HL-60 (cell line): ENCODE results near the gene VAMP5.
A peak's percentile ranks its signal among the peaks of the same experiment; 100 is the strongest.

ENCODE experiments used
- DNase-seq, 2 experiments: peaks; one replicate each; pipeline ENCODE4 v3.0.0-alpha.2; 2010 to 2020; ENCODE audit warnings: low read depth in 1 of 2, low spot score in 1 of 2
- H3K27ac ChIP-seq: fragments of 250-450 bp; sonication (Bioruptor Pico); replicated peaks from 2 replicates; pipeline ENCODE4 v1.5.1; 2020; ENCODE audit warnings: mild to moderate bottlenecking, moderate library complexity
- H3K27me3 ChIP-seq: fragments of 250-450 bp; sonication (Bioruptor Pico); 2 replicates; pipeline ENCODE4 v1.5.1; 2021; ENCODE audit warnings: mild to moderate bottlenecking, moderate library complexity; ENCODE audit not compliant: insufficient read depth, poor library complexity, severe bottlenecking
- H3K4me3 ChIP-seq: replicated peaks from 2 replicates; pipeline ENCODE4 v1.5.1; 2011; ENCODE audit warnings: mild to moderate bottlenecking, control low read depth, low read length; ENCODE audit not compliant: insufficient read depth
- GABPA ChIP-seq: IDR thresholded peaks from 2 replicates; pipeline ENCODE4 v1.6.1; 2012; ENCODE audit warnings: low read depth
- POLR2AphosphoS5 ChIP-seq: IDR thresholded peaks from 2 replicates; pipeline ENCODE4 v1.6.1; 2012; ENCODE audit warnings: low read depth
- SPI1 ChIP-seq: IDR thresholded peaks from 2 replicates; pipeline ENCODE4 v1.6.1; 2012; ENCODE audit warnings: low read depth, mild to moderate bottlenecking, borderline replicate concordance
- TF ChIP-seq, protein P1 (sequence below): IDR thresholded peaks from 2 replicates; pipeline ENCODE4 v1.6.1; 2012; ENCODE audit warnings: low read depth; ENCODE audit not compliant: insufficient replicate concordance
- TF ChIP-seq, protein P2 (sequence below): IDR thresholded peaks from one replicate; pipeline ENCODE4 v1.5.1; 2011; ENCODE audit warnings: low read length, control low read depth, inconsistent platforms; ENCODE audit not compliant: insufficient read depth

Gene VAMP5

DNA sequence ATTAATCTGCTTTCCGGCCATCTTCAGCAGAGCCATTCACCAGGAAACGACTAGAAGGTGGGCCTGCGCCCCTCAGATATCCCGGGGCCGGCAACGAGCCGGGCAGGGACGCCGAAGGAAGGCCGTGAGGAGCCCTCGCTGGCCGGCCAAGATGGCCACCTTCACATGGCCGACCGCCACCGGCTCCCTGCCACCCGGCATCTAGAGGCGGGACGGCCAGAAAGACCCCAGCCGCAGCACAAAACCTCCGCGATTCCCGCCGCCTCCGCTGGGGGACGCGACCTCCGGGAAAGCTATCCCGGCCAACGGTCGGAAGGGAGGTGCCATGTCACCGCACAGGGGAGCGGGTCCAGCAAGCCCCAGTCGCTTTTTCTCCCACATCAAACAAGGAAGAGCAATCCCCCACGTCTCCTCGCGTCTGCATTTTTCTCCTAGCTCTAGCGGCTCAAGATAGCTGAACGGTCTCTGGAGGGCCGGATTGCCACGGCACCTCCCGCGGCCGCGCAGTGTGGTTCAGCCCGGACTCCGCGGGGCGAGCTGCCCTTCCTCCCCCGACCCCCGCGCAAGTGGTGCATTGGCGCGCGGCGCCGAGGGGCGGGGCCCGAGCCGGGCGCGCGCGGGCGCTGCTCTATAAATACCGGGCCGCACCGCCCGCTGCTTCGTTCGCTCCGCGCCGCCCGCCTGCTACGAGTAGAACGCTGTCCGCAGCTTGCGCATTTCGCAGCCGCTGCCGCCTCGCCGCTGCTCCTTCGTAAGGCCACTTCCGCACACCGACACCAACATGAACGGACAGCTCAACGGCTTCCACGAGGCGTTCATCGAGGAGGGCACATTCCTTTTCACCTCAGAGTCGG, 45.5 kb upstream of the VAMP5 start, which contains the start of gene MAT2A:
Gene MAT2A (plus strand): TSS at position 662 of the 854 bp plus-strand sequence. CDS start 120 bp downstream, at position 782.
- DNase-seq, result peak; percentile 95 to 98
- Histone ChIP-seq H3K27me3 (no peaks in the 10 kb centered on the region), H3K27ac (peak within 1 kb of the TSS; percentile 99), H3K4me3 (peak within 1 kb of the TSS; percentile 98)
- TF ChIP-seq, protein P1, sequence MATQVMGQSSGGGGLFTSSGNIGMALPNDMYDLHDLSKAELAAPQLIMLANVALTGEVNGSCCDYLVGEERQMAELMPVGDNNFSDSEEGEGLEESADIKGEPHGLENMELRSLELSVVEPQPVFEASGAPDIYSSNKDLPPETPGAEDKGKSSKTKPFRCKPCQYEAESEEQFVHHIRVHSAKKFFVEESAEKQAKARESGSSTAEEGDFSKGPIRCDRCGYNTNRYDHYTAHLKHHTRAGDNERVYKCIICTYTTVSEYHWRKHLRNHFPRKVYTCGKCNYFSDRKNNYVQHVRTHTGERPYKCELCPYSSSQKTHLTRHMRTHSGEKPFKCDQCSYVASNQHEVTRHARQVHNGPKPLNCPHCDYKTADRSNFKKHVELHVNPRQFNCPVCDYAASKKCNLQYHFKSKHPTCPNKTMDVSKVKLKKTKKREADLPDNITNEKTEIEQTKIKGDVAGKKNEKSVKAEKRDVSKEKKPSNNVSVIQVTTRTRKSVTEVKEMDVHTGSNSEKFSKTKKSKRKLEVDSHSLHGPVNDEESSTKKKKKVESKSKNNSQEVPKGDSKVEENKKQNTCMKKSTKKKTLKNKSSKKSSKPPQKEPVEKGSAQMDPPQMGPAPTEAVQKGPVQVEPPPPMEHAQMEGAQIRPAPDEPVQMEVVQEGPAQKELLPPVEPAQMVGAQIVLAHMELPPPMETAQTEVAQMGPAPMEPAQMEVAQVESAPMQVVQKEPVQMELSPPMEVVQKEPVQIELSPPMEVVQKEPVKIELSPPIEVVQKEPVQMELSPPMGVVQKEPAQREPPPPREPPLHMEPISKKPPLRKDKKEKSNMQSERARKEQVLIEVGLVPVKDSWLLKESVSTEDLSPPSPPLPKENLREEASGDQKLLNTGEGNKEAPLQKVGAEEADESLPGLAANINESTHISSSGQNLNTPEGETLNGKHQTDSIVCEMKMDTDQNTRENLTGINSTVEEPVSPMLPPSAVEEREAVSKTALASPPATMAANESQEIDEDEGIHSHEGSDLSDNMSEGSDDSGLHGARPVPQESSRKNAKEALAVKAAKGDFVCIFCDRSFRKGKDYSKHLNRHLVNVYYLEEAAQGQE, result peak; percentile 80
- TF ChIP-seq POLR2AphosphoS5 (peak; percentile 98), GABPA (no peak), SPI1 (peak; percentile 38; the same call in 1 of the 2 replicates)
- TF ChIP-seq, protein P2, sequence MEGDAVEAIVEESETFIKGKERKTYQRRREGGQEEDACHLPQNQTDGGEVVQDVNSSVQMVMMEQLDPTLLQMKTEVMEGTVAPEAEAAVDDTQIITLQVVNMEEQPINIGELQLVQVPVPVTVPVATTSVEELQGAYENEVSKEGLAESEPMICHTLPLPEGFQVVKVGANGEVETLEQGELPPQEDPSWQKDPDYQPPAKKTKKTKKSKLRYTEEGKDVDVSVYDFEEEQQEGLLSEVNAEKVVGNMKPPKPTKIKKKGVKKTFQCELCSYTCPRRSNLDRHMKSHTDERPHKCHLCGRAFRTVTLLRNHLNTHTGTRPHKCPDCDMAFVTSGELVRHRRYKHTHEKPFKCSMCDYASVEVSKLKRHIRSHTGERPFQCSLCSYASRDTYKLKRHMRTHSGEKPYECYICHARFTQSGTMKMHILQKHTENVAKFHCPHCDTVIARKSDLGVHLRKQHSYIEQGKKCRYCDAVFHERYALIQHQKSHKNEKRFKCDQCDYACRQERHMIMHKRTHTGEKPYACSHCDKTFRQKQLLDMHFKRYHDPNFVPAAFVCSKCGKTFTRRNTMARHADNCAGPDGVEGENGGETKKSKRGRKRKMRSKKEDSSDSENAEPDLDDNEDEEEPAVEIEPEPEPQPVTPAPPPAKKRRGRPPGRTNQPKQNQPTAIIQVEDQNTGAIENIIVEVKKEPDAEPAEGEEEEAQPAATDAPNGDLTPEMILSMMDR, result peak; percentile 54

GRCh38 chr2:85539361-85540132, 44.7 kb upstream of the VAMP5 start:
- peak overlapping the region; percentile 98 for H3K4me3 ChIP-seq
- TF ChIP-seq, protein P1, result no peak
- TF ChIP-seq, protein P2, result no peak
- no peak for TF ChIP-seq GABPA
- no peak for TF ChIP-seq SPI1
- TF ChIP-seq POLR2AphosphoS5, result peak; percentile 50
- peak; percentile 58 to 95 for DNase-seq
- H3K27ac ChIP-seq, result peak overlapping the region; percentile 99
- no peaks in the 10 kb centered on the region for H3K27me3 ChIP-seq

DNA sequence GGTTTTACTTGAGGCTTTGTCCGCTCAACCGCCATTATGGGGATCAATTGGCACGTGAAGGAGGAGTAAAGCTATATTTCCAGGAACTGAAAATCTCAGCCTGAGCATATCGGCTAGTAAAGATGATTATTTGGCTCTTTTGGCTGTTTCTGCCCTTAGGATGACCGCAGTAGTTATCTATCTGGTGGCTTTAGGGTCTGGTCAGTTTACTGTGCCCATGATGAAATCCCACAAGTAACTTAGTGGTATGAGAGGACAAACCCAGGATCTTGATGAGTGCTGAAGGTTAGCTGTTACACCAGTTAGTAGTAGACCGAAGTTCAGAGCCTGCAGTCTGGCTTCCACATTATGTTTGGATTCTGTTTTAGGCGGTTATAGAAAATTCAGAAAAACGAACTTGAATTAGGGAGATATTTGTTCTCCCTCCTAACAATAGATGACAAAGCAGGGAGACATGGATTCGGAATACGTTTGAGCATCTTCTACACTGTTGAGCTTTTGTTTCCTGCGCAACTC, 44.0 kb upstream of the VAMP5 start:
- peak overlapping the region; percentile 98 for H3K4me3 ChIP-seq
- TF ChIP-seq, protein P2, result no peak
- TF ChIP-seq SPI1 (no peak), GABPA (no peak), POLR2AphosphoS5 (no peak)
- TF ChIP-seq, protein P1, result no peak
- no peaks in the 10 kb centered on the region for H3K27me3 ChIP-seq
- DNase-seq, result peak in 1 of 2 experiments; percentile 38
- H3K27ac ChIP-seq, result peak overlapping the region; percentile 99
